Measurements from ENCODE around the gene CNGB1.
A peak's percentile ranks its signal among the peaks of the same experiment; 100 is the strongest.
"Not testable (repeated sequence)": the region's sequence is repeated elsewhere in the genome, so short reads cannot be mapped to it uniquely, and the experiment has no call there.

CNGB1 gene

DNA sequence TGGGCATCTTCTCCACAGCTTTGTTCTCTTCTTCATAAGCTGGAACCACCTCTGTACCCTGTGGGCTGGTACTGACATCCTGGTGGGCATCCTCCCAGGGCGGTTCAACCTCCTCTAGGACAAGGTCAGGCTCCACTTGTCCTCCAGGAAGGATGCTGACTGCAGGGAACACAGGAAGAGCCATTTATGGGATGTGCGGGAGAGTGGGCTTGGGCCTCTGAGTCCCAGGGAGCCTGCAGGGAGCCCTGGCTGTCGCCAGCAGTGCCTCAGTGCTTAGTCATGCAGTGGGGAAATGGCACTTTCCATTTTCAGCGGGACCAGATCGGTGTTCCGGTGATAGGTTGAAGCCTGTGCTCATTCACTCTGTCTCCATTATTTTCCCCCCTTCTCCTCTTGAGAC is 20.5 kb downstream of the CNGB1 start:
- DNase-seq: no peak

DNA sequence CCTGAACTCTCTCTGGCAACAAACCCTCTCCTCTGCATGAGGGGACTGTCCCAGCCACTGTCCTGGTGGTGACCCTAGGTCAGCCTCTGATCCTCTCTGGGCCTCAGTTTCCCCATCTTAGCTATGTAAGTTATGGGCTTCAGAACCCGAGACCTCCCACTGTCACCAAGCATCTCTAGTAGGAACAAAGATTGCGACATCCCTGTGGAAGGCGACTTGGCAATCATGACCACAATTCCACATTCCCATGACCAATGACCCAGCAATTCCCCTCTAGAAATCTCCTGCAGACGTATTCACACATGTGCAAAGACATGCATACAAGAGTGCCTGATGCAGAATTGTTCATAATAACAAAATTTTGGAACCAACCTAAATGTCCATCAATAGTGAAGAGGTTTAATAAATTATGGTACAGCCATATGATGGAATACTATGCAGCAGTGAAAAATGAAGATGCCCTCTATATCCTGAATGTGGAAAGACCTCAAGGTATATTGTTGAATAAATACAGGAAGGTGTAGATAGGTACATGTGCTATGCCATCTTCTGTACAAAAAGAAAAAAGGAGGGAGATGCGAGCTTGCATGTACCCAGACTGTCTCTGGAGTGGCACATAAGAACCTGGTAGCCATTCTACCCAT is 21.2 kb downstream of the CNGB1 start:
- DNase-seq: no peak

DNA sequence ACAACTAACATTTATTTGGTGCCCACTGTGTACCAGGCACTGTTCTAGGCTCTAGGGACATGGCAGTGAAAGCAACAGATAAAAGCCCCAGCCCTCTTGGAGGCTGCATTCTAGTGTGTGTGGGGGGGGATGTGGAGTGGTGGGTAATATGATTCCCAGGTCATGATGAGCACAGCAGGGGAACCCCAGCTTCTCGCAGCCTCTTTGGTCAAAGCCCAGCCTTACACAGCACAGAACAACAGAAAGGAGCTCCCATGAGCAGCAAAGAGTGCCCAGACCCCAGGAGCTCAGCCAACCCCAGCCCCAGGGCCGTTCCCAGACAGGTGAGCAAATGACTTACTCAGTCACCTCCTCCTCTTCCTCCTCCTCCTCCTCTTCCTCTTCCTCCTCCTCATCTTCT is 21.9 kb downstream of the CNGB1 start:
- DNase-seq: no peak

DNA sequence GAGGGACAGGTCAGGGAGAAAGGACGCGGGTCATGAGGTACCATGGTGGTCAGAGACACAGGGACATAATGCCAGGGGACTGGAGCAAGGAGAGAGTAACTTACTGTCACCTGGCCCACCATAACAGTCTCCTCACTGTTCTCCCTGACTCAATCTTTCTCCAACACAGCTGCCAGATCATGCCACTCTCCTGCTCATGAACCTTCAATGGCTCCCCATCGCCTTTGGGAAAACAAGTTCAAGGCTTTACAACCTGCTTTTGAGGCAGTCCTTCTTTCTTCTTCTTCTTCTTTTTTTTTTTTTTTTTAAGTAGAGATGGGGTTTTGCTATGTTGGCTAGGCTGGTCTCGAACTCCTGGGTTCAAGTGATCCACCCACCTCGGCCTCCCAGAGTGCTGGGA is 22.9 kb downstream of the CNGB1 start:
- DNase-seq: no peak

DNA sequence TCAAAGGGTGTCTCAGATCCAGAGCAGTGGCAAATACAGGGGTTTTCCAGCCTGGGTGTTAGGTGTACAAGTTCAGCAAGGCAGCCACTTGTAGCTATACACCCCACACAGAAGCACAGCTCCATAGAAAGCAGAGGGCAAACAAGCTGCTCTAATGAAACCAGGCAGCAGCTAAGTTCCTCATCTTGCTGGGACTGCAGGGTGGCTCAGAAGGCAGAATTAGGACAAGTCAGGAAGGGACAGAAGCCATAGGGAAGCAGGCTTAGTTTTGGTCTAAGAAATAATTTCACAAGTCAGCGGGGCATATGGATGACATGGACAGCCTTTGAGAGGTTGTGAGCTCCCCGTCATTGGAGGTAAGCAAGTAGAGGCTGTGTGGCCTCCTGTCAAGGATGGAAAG is 23.7 kb downstream of the CNGB1 start:
- no peak for DNase-seq

DNA sequence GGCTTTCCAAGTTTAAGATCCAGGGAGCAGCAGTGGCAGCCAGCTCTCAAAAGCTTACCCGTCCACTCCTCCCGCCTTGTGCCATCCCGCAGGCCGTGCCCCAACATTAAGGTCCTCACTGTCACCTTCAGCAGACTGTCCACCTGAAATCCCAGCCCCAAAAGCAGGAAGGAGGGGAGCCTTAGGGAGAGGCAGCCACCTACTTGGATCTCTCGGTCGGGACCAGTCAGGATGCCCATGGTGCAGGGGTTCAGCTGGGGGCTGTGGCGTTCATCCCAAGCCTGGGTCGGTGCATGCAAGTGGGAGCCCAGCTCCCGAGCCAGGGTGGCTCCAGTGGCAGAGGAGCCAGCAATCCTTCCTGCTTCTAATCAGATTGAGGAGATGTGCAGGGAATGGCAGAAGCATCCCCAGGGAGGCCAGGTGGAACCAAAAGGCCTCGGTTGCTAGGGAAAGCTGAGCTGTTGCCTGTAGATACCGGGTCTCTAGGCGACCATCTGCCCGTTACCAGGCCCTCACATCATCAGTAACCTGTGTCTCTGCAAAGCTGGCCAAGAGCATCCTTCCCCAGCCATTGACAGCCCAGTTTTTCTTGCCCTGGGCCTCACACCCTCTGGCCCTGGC is 24.6 kb downstream of the CNGB1 start:
- DNase-seq: no peak

DNA sequence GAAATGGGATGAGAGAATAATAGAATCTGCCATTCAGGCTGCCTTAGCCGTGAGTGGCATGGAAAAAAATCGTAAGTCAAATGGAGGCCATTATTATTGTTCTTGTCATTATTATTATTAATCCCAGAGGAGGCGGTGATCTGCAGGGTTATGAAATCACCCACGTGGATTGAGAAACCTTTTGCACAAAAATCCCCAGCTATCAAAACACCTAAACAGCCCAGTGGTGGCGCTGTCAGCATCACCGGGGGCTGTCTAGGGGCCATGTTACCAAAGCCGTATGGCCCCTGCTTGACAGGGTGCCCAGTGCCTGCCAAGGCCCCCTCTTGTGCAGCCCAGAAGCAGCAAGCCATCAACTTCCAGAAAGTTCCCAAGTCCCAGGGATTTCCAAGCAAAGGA is 25.2 kb downstream of the CNGB1 start:
- no peak for DNase-seq

DNA sequence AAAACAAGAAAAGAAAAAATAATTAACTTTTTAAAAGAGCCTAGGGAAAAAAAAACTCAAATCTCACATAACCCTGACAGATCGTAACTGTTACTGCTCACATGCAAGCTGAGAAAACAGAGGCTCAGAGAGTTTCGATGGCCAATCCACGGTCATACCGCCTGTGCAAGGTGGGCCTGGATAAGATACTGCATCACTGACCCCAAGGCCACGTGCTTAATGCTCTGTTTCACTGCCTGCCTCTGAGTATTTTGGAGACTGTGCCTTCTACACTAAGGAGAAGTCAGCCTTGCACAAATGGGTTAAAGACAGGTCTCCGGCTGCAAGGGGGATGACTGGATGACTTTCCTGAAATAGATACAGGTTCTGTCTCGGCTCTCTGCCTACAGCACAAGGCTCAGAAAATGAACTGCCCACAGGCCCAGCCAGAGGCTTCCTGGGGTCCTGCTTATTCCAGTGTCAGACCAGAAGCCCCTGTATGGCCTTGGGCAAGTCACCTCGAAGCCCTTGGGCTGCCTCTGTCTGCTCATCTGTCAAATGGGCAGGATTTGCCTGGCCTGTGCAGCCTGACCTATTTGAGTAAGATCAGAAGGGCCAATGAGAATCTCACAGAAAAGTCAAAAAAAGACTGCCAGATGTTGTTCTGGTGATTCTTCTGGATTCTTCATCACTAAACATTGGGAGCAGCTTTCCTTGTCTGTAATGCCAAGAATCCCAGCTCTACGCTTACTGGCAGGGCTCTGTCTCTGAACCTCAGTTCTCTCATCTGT is 25.8 kb downstream of the CNGB1 start:
- no peak for DNase-seq

DNA sequence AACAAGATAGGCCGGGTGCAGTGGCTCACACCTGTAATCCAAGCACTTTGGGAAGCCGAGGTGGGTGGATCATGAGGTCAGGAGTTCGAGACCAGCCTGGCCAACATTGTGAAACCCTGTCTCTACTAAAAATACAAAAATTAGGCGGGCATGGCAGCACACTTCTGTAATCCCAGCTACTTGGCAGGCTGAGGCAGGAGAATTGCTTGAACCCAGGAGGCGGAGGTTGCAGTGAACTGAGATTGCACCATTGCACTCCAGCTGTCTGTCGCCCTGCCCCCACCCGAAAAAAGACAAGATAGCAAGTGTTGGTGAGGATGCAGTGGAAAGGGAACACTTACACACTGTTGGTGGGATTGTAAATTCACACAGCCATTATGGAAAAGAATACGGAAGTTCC is 27.5 kb downstream of the CNGB1 start:
- DNase-seq: not testable (repeated sequence)

DNA sequence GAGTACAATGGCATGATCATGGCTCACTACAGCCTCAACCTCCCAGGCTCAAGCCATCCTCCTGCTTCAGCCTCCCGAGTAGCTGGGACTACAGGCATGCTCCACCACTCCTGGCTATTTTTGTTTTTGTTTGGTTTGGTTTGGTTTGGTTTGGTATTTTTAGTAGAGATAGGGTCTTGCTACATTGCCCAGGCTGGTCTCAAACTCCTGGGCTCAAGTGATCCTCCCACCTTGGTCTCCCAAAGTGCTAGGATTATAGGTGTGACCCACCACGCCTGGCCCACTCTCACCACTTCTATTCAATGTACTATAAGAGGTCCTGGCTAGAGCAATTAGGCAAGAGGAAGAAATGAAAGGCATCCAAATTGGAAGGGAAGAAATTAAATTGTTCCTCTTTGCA is 29.0 kb downstream of the CNGB1 start:
- DNase-seq: not testable (repeated sequence)

DNA sequence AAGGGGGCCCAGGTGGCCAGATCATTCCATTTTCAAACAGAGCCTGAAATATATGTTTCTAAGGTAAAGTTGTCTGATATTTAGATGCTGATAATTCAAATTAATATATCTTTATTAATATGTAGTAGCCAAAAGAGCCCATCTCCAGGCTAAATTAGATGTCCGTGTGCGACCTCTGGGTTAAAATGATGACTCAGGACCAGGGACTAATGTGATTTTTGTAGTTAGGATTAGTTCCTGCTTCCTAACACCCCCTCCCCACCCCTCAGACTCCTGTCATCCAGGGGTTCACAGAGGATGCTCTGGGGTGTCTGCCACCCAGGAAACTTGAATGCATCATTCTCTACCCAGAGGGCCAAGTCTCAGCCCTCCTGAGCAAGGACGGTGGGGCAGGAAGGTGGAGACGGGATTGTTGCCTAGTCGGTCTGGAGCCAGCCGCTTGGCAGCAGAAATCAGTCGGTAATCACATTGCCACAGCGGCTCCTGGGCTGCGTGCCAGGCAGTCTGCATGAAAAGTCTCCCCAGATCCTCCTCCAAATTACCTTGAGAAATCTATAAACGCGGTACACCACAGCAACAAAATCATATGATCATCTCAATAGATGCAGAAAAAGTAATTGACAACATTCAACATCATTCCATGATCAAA is 29.8 kb downstream of the CNGB1 start:
- no peak for DNase-seq

DNA sequence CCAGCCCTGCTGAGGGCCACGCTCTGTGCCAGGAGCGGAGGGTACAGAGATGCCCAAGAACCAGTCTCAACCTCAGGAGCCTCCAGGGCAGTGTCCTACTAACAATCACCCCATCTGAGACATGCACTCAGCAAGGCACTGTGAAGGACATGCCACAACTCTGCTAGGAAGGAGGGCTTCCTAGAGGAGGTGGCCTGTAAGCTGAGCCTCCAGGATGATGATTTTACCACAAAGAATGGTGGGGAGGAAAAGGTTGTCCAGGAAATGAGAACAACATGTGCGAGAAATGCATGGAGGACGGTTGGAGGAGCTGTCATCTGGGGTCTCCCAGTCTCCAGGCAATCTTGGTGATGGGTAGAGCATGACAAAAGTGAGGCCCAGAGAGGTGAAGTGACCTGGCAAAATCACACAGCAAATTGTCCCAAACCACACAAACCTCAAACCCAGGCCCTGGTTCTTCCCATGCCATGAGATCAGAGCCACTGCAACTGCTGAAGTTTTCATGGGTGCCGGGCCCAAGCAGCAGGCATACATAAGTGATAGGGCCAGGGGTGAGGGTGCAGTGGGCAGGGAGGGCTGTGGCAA is 30.5 kb downstream of the CNGB1 start:
- peak; percentile 17 for DNase-seq

DNA sequence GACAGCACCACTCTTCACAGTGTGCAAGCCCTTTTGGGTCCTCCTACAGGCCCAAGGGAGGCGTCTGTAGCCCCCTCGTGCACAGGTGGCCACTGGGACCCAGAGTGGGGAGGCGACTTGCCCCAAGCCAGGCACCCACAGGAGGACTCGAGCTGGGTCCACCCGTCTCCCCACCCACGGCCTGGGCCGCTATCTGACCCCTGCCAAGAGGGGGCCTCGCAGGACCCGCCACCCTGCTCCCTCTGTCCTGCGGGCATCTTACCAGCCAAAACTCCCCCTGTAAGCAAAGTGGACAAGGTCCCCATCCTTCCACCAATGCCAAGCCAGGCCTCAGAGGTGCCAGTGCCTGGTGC is 31.1 kb downstream of the CNGB1 start:
- DNase-seq: no peak

DNA sequence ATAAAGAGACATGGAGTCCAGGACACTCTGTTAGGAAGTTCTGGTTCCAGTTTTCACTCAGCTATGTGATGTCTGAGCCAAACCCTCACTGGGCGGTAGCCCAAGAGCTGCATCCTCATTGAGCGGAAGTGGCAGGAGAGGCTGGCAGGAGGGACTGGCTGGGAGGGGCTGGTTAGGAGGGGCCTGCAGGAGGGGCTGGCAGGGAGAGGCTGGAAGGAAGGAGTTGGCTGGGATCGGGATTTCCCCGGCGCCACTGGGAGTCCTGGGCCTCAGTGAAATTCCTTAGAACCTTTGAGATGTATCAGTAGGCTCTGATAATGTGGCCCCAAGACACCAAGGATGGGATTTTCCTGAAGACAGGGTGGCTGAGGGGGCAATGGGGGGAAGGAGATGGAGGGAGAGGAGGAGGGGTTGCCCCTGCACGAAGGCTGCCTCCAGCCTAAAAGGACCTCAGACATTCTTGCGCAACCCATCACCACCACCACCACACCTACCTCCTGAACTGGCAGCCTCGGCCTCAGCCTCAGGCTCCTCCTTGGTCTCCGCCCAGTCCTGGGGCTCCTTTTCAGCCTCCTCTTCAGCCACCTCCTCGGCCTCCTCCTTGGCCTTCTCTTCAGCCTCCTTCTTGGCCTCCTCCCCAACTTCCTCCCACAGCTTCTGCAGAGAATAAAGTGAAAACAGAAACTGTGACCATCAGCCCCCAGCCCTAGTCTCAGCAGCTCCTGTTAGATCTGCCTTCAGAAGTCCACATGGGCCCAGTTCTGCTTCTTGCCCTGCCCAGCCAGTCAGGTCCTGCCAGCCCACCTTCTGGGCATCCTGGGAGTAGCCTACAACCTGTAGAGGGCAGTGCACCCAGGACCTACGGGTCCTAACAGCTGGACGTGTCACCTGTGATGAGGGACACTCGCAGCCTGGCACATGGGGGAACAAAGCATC is 31.7 kb downstream of the CNGB1 start:
- DNase-seq: peak; percentile 56

DNA sequence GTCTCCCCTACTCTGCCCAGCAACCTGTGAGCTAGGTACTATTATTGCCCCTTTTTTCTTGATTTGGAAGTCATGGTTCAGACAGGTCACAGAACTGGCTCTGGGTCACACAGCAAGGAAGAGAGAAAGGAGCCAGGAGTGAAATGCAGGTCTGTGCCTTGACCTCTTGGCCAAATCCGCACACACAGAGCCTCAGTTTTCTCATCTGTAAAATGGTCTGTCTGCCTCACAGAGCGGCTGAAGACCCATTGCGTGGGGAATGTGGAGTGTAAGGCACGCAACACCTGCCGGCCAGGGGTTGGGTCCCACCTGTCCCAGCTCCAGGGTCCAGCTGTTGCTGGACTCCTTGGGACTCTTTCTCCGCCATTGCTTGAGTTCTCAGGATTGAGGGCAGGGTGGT is 32.4 kb downstream of the CNGB1 start:
- DNase-seq: no peak

DNA sequence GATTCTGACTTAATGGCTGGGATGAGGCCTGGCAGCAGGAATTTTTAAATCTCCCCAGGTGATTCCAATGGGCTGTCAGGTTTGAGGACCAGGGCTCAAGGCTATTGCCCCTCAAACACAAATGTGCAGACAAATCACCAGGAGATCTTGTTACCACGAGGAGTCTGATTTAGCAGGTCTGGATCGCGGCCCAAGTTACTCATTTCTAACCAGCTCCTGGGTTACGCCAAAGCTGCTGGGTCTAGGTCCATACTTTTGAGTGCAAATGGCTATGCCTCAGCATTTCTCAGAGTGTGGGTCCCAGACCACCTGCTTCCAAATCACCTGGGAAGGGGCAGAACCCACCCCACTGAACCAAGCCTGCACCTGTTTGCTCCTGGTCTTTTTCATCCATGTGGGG is 33.1 kb downstream of the CNGB1 start:
- DNase-seq: no peak

DNA sequence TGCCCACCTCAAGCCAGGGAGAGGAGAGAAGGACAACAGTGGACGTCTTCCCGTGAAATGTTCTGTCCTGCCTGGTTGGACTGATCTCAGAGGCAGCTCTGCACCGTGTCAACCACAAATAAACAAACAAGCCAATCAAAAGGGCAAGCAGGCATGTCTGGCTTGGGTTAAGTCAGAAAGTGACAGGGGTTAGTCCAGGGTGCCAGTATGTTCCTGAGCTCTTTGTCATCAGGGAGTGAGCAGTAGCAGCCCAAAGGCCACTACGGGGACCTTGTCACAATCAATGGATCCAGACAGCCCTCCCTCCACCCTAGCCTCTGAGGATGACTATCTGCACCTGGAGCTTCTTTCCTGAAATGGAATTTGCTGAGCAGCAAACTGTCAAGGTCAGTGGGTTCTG is 35.0 kb downstream of the CNGB1 start:
- DNase-seq: no peak

DNA sequence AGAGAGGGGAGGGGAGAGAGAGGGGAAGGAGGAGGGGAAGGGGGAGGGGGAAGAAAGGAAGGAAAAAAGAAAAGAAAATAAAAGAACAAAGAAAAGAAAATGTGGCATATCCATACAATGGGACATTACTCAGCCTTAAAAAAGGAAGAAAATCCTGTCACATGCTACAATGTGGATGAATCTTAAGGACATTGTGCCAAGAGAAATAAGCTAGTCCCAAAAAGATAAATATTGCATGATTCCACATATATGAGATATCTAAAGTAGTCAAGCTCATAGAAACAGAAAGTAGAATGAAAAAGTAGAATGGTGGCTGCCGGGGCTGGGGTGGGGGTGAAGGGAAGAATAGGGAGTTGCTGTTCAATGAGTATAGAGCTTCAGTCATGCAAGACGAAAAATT is 40.4 kb downstream of the CNGB1 start:
- DNase-seq: no peak

DNA sequence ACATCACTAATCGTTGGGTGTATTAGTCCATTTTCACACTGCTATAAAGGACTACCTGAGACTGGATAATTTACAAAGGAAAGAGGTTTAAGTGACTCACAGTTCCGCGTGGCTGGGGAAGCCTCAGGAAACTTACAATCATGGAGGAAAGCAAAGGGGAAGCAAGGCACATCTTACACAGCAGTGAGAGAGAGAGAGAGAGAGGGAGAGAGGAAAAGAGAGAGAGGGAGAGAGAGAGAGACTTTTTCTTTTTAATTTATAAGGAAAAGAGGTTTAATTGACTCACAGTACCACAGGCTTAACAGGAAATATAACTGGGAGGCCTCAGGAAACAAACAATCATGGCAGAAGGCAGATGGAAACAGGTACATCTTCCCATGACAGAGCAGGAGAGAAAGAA is 41.7 kb downstream of the CNGB1 start:
- no peak for DNase-seq

DNA sequence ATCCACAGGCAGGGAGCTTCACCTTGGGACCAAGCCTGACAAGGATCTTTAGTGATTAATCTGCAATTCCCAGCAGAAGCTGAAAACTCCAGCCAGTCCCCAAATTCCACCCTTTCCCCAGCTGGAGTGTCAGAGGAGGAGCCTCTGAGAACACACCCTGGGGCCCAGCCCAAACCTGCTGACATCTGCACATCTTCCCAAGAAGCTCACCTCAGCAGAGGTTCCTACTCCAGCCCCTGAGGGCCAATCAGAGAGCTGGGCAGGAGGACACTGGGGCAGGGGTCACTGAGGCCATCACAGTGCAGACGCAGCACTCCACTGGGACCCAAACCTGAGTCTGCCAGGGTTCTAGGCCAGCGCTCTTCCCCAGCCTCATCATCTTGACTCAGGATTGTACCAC is 44.9 kb downstream of the CNGB1 start:
- DNase-seq: no peak

DNA sequence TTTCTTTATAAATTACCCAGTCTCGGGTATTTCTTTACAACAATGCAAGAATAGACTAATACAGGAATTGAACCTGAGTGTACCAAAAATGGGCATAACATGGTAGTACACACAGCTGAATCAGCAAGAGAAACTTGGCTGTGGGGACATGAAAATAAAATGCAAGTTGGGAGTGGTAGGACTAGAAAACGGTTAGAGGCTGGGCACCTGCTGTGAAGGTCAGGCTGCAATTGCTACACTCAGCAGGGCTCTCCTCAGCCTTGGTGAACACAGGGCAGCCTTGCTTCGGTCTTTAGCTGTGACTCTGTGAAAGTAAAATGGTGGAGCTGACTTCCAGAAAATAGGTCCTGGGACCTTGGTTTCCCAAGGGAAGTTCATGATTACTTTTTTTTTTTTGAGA is 45.6 kb downstream of the CNGB1 start:
- no peak for DNase-seq

DNA sequence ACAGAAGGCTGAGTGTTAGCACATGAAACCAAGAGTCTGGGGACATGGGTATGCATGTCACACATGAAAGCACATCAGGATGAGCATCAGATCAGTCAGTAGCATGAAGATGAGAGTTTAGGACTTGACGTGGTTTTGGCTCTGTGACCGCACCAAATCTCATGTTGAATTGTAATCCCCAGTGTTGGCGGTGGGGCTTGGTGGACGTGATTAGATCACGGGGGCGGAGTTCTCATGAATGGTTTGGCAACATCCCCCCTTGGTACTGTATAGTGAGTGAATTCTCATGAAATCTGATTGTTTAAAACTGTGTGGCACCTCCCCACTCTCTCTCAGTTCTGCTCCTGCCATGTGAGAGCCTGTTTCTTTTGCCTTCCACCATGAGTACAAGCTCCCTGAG is 46.4 kb downstream of the CNGB1 start:
- DNase-seq: no peak

DNA sequence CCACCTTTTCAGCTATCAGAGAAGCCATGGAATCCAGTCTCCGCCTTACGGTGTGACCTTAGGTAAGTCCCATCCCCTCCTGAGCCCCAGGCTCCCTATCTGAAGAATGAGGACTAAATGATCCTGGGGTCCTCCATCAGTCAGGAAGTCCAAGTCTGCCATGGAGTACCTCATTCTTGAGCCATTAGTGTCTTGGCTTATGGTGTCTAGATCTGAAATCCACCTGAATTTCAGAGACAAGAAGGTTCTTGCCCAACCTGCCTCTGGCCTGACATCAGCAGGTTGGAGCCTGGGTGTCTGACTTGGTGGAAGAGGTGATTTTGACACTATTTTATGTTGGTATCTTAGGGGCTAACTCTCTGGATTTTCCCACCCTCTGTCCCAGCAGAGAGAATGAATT is 47.1 kb downstream of the CNGB1 start:
- DNase-seq: no peak
